SK-N-SH (cell line): ENCODE results near the gene NEAT1. TPM values are rescaled to one million over a fixed set of nuclear protein-coding genes. Genes with fewer than 3 reads are reported as not detected.

Source experiments
- CTCF ChIA-PET: fragments of 300-600, 350-600 bp; formaldehyde crosslinking; extraction: SDS; loops from one replicate; lab custom pipeline; 2021; lab: Yijun Ruan, JAX
- POLR2A ChIA-PET: fragments of 350-600 bp; sonication (Branson Sonifier 250); formaldehyde crosslinking; extraction: SDS; loops from one replicate; lab custom pipeline; 2020; ENCODE audit warnings: antibody characterized with exemption, inconsistent platforms; lab: Yijun Ruan, JAX
- DNase-seq: peaks from one replicate; pipeline ENCODE4 v3.0.0; 2012
- H2AFZ ChIP-seq: fragments of 200-600 bp; sonication (generic); 2 replicates; pipeline ENCODE4 v1.8.1; 2016; ENCODE audit warnings: antibody characterized with exemption, mild to moderate bottlenecking, low read depth
- H3F3A ChIP-seq: fragments of 200-600 bp; sonication (generic); replicated peaks from 2 replicates; pipeline ENCODE3; 2016; ENCODE audit warnings: antibody characterized with exemption, mild to moderate bottlenecking; ENCODE audit not compliant: insufficient read depth
- H3K27ac ChIP-seq, 2 experiments: fragments of 200-500 bp in 1 of 2; fragments of 200-600 bp in 1 of 2; sonication (Bioruptor generic) in 1 of 2; sonication (generic), shearing (Covaris generic) in 1 of 2; 2 replicates each; pipeline versions ENCODE4 v1.5.1 to v1.6.1; 2014 to 2016; ENCODE audit warnings: low read depth in 2 of 2, inconsistent platforms in 1 of 2, low read length in 1 of 2, mild to moderate bottlenecking in 1 of 2, mixed read lengths in 1 of 2
- H3K27me3 ChIP-seq: fragments of 200-600 bp; sonication (generic), shearing (Covaris generic); 2 replicates; pipeline ENCODE4 v1.6.1; 2016; ENCODE audit warnings: mixed run types; ENCODE audit not compliant: insufficient read depth
- H3K36me3 ChIP-seq, 2 experiments: fragments of 200-500 bp in 1 of 2; fragments of 200-600 bp in 1 of 2; sonication (Bioruptor generic) in 1 of 2; sonication (generic) in 1 of 2; replicated peaks in 1 of 2; 2 replicates each; pipeline versions ENCODE3 to v1.5.1; 2014 to 2016; ENCODE audit warnings: low read length in 1 of 2, mild to moderate bottlenecking in 1 of 2; ENCODE audit not compliant: insufficient read depth in 2 of 2, control insufficient read depth in 1 of 2
- H3K4me1 ChIP-seq, 2 experiments: fragments of 200-500 bp in 1 of 2; fragments of 200-600 bp in 1 of 2; sonication (Bioruptor generic) in 1 of 2; sonication (generic), shearing (Covaris generic) in 1 of 2; 2 replicates each; pipeline versions ENCODE4 v1.5.1 to v1.6.1; 2014 to 2016; ENCODE audit warnings: low read depth in 1 of 2, low read length in 1 of 2, mixed run types in 1 of 2; ENCODE audit not compliant: insufficient read depth in 2 of 2, control insufficient read depth in 1 of 2
- H3K4me2 ChIP-seq: fragments of 200-600 bp; sonication (generic), shearing (Covaris generic); 2 replicates; pipeline ENCODE4 v1.6.1; 2017; ENCODE audit warnings: mixed run types
- H3K4me3 ChIP-seq, 2 experiments: fragments of 200-500 bp in 1 of 2; fragments of 200-600 bp in 1 of 2; sonication (Bioruptor generic) in 1 of 2; sonication (generic), shearing (Covaris generic) in 1 of 2; 2 replicates each; pipeline versions ENCODE4 v1.5.1 to v1.8.1; 2014 to 2016; ENCODE audit warnings: low read depth in 2 of 2, inconsistent platforms in 1 of 2, low read length in 1 of 2, mild to moderate bottlenecking in 1 of 2, mixed read lengths in 1 of 2, moderate library complexity in 1 of 2
- H3K79me2 ChIP-seq: fragments of 200-600 bp; sonication (generic); 2 replicates; pipeline ENCODE4 v1.8.1; 2017; ENCODE audit warnings: mild to moderate bottlenecking; ENCODE audit not compliant: insufficient read depth
- H3K9ac ChIP-seq: fragments of 200-600 bp; sonication (generic); 2 replicates; pipeline ENCODE4 v1.6.1; 2017; ENCODE audit warnings: mixed run types
- H3K9me2 ChIP-seq: fragments of 200-600 bp; sonication (generic); 2 replicates; pipeline ENCODE4 v1.6.1; 2017; ENCODE audit warnings: mixed run types
- H3K9me3 ChIP-seq: fragments of 200-600 bp; sonication (generic); 2 replicates; pipeline ENCODE4 v1.6.1; 2017; ENCODE audit warnings: mixed run types, mild to moderate bottlenecking, moderate library complexity
- H4K20me1 ChIP-seq: fragments of 200-600 bp; sonication (generic); 2 replicates; pipeline ENCODE4 v1.6.1; 2017; ENCODE audit warnings: mild to moderate bottlenecking, mixed run types; ENCODE audit not compliant: insufficient read depth
- EZH2phosphoT487 ChIP-seq: fragments of 200-600 bp; sonication (generic); IDR thresholded peaks from 2 replicates; pipeline ENCODE4 v1.6.1; 2017; ENCODE audit warnings: low read depth, mixed run types, mild to moderate bottlenecking, antibody characterized with exemption, moderate library complexity, borderline replicate concordance
- FOSL2 ChIP-seq: IDR thresholded peaks from 2 replicates; pipeline ENCODE4 v1.4.0; 2012; ENCODE audit warnings: low read depth, mild to moderate bottlenecking, moderate library complexity, borderline replicate concordance
- FOXJ3 ChIP-seq: sonication (generic); formaldehyde crosslinking; IDR thresholded peaks from 2 replicates; pipeline ENCODE4 v1.5.1; 2020; ENCODE audit warnings: mild to moderate bottlenecking, missing genetic modification reagents
- GABPA ChIP-seq: IDR thresholded peaks from 2 replicates; pipeline ENCODE4 v1.4.0; 2012; ENCODE audit warnings: low read depth, mild to moderate bottlenecking
- NFIC ChIP-seq: IDR thresholded peaks from 2 replicates; pipeline ENCODE4 v1.4.0; 2012; ENCODE audit warnings: borderline replicate concordance
- POLR2AphosphoS5 ChIP-seq: IDR thresholded peaks from 2 replicates; pipeline ENCODE4 v1.6.1; 2012; ENCODE audit warnings: low read depth, low read length
- RAD21 ChIP-seq: IDR thresholded peaks from 2 replicates; pipeline ENCODE4 v1.6.1; 2012; ENCODE audit warnings: mild to moderate bottlenecking, low read length
- SMC3 ChIP-seq: IDR thresholded peaks from 2 replicates; pipeline ENCODE4 v1.6.1; 2012; ENCODE audit warnings: low read depth, low read length, improper control_type of control experiment
- TCF12 ChIP-seq: IDR thresholded peaks from 2 replicates; pipeline ENCODE4 v1.4.0; 2012
- YY1 ChIP-seq: IDR thresholded peaks from 2 replicates; pipeline ENCODE4 v1.4.0; 2012; ENCODE audit warnings: low read depth, mild to moderate bottlenecking
- WGBS: methylation state at CpG from one replicate; pipeline ENCODE4 v1.1.6; 2017; ENCODE audit warnings: low lambda C conversion rate; 5-methylcytosine and 5-hydroxymethylcytosine counted together
- polyA plus RNA-seq, 3 experiments: library from polyadenylated mRNA; depleted of rRNA; stranded (reverse); fragments of >200 nt; gene quantifications; 2 replicates each; pipeline ENCODE4 v1.2.3, GENCODE V29; 2012
- TF ChIP-seq, protein P1 (sequence below): fragments of 200-600 bp; sonication (generic); IDR thresholded peaks from 2 replicates; pipeline ENCODE4 v1.6.1; 2017; ENCODE audit warnings: antibody characterized with exemption, mild to moderate bottlenecking, moderate library complexity
- TF ChIP-seq, protein P2 (sequence below): IDR thresholded peaks from 2 replicates; pipeline ENCODE4 v1.4.0; 2012; ENCODE audit warnings: low read depth, borderline replicate concordance
- TF ChIP-seq, protein P3 (sequence below): fragments of 150-350 bp; IDR thresholded peaks from 2 replicates; pipeline ENCODE4 v1.6.1; 2016; ENCODE audit warnings: mild to moderate bottlenecking, low read depth, low read length
- TF ChIP-seq, protein P4 (sequence below): IDR thresholded peaks from 2 replicates; pipeline ENCODE4; 2012
- TF ChIP-seq, protein P5 (sequence below): fragments of 150-350 bp; IDR thresholded peaks from 2 replicates; pipeline ENCODE4 v1.6.1; 2017; ENCODE audit warnings: antibody characterized with exemption, low read length, low read depth, borderline replicate concordance

NEAT1 gene
- polyA plus RNA-seq, 1 of the 3 experiments (the other 2 are of a cell fraction): 435 TPM

DNA sequence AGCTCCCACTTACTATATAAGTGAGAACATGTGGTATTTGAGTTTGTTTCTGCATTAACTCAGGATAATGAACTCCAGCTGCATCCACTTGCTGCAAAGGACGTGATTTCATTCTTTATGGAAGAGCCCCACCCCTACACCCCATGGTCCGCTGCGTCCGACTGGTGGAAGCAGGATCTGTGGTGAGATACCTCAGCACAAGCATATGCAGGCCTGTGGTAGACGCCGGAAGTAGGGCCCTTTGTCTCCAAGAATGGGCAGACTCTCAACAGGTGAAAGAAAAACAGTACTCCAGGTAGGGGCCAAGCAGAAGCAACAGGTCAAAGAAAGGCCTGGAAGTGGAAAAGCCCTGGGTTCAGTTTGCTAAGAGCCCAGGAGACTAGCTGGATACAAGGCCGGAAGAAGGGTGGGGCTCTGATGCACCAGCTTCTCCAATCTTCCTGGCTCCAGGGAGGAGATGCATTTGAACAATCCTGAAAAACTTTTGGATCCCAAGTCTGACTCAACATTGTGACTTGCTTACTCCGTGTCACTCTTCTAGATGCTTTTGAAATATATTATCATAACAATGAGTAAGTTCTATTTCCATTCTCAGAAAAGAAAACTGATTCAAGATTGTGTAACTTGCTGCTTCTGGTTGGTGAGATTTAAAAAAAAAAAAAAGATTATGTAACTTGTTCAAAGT, 30.4 kb downstream of the NEAT1 start (continued):
- TF ChIP-seq, protein P1, sequence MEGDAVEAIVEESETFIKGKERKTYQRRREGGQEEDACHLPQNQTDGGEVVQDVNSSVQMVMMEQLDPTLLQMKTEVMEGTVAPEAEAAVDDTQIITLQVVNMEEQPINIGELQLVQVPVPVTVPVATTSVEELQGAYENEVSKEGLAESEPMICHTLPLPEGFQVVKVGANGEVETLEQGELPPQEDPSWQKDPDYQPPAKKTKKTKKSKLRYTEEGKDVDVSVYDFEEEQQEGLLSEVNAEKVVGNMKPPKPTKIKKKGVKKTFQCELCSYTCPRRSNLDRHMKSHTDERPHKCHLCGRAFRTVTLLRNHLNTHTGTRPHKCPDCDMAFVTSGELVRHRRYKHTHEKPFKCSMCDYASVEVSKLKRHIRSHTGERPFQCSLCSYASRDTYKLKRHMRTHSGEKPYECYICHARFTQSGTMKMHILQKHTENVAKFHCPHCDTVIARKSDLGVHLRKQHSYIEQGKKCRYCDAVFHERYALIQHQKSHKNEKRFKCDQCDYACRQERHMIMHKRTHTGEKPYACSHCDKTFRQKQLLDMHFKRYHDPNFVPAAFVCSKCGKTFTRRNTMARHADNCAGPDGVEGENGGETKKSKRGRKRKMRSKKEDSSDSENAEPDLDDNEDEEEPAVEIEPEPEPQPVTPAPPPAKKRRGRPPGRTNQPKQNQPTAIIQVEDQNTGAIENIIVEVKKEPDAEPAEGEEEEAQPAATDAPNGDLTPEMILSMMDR: no peak
- TF ChIP-seq NFIC (no peak), YY1 (no peak)
- TF ChIP-seq, protein P2, sequence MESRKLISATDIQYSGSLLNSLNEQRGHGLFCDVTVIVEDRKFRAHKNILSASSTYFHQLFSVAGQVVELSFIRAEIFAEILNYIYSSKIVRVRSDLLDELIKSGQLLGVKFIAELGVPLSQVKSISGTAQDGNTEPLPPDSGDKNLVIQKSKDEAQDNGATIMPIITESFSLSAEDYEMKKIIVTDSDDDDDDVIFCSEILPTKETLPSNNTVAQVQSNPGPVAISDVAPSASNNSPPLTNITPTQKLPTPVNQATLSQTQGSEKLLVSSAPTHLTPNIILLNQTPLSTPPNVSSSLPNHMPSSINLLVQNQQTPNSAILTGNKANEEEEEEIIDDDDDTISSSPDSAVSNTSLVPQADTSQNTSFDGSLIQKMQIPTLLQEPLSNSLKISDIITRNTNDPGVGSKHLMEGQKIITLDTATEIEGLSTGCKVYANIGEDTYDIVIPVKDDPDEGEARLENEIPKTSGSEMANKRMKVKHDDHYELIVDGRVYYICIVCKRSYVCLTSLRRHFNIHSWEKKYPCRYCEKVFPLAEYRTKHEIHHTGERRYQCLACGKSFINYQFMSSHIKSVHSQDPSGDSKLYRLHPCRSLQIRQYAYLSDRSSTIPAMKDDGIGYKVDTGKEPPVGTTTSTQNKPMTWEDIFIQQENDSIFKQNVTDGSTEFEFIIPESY: no peak
- TF ChIP-seq, protein P3, sequence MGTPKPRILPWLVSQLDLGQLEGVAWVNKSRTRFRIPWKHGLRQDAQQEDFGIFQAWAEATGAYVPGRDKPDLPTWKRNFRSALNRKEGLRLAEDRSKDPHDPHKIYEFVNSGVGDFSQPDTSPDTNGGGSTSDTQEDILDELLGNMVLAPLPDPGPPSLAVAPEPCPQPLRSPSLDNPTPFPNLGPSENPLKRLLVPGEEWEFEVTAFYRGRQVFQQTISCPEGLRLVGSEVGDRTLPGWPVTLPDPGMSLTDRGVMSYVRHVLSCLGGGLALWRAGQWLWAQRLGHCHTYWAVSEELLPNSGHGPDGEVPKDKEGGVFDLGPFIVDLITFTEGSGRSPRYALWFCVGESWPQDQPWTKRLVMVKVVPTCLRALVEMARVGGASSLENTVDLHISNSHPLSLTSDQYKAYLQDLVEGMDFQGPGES: no peak

DNA sequence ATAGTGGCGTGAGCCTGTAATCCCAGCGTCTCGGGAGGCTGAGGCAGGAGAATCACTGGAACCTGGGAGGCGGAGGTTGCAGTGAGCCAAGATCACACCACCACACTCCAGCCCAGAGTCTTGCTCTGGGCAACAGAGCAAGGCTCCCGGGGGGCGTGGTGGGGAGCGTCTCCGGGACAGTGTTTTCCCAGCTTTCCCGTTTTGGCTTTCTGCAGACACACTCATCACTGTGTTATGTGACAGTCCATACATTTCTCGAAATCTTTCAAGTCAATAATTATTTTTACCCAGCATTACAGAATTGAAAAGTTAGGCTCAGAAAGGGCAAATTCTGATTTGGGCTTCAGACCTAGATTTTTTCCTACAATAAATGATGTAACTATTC, 31.7 kb downstream of the NEAT1 start:
- Histone ChIP-seq H3K9me2 (no peaks in the 10 kb centered on the region), H3K4me1 (peaks cover 8 to 17% of the 10 kb centered on the region in 2 experiments; a peak in 3 of 4 replicates), H2AFZ (no peak overlapping the region), H3K9me3 (no peaks in the 10 kb centered on the region), H3K27me3 (no peaks in the 10 kb centered on the region), H3K4me3 (no peak overlapping the region), H3K27ac (peak overlapping the region; percentile 68 to 90), H4K20me1 (peaks cover under 1% of the 10 kb centered on the region; the same call in 1 of the 2 replicates), H3K36me3 (no peaks in the 10 kb centered on the region), H3K79me2 (peaks cover 34% of the 10 kb centered on the region), H3F3A (peaks cover 35% of the 10 kb centered on the region), H3K9ac (no peak overlapping the region; the same call in 1 of the 2 replicates), H3K4me2 (peak overlapping the region; percentile 89)
- ChIA-PET CTCF (no interaction called here), POLR2A (no interaction called here)
- TF ChIP-seq GABPA (no peak), FOXJ3 (no peak), FOSL2 (no peak), YY1 (no peak), SMC3 (no peak), EZH2phosphoT487 (no peak), TCF12 (no peak), RAD21 (no peak), POLR2AphosphoS5 (no peak)
- TF ChIP-seq, protein P4, sequence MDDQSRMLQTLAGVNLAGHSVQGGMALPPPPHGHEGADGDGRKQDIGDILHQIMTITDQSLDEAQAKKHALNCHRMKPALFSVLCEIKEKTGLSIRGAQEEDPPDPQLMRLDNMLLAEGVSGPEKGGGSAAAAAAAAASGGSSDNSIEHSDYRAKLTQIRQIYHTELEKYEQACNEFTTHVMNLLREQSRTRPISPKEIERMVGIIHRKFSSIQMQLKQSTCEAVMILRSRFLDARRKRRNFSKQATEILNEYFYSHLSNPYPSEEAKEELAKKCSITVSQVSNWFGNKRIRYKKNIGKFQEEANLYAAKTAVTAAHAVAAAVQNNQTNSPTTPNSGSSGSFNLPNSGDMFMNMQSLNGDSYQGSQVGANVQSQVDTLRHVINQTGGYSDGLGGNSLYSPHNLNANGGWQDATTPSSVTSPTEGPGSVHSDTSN: no peak
- TF ChIP-seq, protein P5, sequence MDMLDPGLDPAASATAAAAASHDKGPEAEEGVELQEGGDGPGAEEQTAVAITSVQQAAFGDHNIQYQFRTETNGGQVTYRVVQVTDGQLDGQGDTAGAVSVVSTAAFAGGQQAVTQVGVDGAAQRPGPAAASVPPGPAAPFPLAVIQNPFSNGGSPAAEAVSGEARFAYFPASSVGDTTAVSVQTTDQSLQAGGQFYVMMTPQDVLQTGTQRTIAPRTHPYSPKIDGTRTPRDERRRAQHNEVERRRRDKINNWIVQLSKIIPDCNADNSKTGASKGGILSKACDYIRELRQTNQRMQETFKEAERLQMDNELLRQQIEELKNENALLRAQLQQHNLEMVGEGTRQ: no peak
- TF ChIP-seq, protein P2: no peak
- no peak for DNase-seq
- 76% methylated on average over 5 of the region's 10 CpGs for WGBS
